Activated CD4-positive, alpha-beta T cell treated with anti-CD3 and anti-CD28 coated beads, Interleukin-2, amount 50 U/mL, for 48 hours (primary cell): ENCODE data around the gene CYP27B1.

Experiments used
- DNase-seq, 2 experiments: peaks; one replicate each; pipeline ENCODE4 v3.0.0-alpha.2; 2020

The CYP27B1 gene

DNA sequence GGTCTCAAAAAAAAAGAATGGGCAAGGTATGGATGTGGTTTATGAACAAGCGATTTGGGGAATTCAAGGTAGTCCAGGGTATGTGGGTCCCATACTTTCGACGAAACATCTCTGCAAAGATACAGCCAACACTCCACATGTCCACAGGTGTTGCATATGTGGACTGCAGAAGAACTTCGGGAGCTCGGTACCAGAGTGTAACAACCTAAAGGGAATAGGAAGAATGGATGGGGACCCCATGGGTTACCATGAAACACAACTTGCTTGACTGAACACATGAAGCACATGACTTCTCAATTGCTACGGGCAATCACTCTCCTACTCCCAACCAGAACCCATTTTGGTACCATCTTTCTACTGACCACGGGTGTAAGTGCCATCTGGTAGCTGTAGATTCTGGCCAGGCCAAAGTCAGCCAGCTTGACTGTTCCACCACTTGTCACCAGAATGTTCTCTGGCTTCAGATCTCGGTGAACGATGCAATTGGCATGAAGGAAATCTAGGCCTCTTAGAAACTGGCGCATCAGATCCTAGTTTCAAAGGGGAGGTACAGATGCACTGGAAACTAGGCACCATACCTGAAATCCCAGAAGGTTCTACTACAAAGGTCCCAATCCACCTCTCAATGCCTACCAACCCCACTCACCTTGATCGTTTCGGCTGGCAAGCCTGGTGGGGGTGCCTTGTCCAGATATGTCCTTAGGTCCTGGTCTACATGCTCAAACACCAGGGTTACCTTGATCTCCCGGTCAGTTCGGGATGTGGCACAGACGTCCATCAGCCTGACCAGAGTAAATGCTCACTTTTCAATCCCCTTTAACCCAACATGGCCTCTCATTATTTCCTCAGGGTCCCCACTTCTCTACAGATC lies 16.1 kb downstream of the CYP27B1 start:
- no peak for DNase-seq

DNA sequence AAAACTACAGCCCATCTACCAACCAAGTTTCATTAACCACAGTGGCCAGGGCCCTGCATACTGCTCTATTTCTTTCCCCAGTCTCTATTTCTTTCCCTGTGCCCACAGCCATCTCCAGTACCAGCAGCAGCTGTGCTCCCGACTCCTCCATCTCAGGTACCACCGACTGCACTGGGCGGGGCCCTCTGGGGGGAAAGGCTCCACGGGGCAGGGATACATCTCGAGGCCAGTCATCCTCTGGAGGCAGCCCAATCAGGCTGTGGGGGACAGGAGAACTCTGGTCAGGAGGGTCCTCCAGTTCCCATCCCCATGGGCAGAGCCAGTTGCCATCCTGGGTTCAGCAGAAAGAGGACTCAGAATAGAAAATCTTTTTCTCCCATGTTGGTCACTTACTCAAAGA lies 17.8 kb downstream of the CYP27B1 start:
- DNase-seq, result no peak

DNA sequence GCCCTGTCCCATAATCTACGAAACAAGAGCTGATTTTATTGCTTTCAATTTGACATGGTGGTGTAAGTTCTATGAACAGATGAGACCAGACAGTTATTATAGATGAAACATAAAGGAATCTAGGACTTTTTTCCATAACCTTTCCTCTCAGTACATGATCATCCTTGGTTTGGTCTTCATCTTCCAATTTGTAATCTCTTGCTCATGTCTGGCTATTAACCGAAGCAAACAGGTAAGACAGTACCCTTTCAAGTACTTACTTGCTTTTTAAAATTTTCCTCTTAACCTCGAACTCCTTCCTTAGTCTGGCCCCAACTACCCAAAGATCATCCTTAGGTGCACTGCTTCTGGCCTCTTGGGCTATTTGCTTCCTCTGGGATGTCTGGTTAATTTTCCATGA lies 20.9 kb downstream of the CYP27B1 start:
- DNase-seq, result no peak

DNA sequence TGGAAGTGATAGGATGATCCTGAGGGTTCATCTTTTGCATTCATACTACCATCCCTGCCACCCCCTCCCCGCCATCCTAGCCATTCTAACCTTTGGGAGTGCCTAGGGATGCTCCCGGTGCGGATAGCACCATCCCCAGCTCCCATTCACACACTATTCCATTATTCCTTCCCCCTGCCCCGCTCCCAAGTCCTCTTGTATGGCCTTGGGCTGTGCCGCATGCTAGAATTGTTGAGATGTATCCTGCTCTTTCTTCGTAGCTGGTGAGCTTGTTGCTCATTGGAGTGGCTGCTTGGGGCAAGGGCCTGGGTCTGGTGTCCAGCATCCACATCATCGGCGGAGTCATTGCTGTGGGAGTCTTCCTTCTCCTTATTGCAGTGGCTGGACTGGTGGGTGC lies 21.4 kb downstream of the CYP27B1 start:
- peak in 1 of 2 experiments; percentile 25 for DNase-seq

DNA sequence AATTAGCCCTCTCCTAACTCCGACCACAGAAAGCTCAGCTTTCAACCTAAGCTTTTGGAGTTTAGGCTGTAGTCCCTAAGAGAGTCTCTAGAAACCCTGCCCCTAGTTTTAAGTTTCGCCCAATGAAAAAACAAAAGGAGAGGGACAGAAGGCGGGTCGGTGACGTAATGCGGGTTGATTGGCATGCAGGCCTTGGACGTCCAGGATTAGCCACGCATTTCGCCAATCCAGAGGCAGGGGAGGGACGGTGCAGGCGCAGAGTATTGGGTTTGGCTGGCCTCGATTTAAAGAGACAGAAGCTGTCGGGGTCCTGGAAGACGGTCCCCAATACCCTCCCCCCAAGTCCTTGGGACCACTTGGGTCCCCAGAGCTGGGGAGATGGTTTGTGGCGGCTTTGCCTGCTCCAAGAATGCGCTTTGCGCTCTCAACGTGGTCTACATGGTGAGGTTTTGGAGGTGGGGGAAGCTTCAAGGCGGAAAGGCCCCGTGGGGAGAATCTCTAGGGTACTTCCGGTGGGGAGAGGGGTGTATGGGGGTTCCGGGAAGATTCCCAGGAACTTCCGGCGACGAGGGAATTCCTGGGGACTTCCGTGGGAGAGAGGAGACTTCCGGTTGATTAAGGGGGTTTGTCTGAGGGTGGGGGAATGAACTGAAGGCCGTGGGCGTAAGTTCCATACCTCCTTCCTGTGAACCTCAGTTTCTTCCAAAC lies 21.9 kb downstream of the CYP27B1 start, which contains the start of gene TSPAN31:
Gene TSPAN31 (plus strand): TSS at position 263 of the 708 bp plus-strand sequence. CDS start 116 bp downstream, at position 379.
- peak; percentile 95 to 96 for DNase-seq

DNA sequence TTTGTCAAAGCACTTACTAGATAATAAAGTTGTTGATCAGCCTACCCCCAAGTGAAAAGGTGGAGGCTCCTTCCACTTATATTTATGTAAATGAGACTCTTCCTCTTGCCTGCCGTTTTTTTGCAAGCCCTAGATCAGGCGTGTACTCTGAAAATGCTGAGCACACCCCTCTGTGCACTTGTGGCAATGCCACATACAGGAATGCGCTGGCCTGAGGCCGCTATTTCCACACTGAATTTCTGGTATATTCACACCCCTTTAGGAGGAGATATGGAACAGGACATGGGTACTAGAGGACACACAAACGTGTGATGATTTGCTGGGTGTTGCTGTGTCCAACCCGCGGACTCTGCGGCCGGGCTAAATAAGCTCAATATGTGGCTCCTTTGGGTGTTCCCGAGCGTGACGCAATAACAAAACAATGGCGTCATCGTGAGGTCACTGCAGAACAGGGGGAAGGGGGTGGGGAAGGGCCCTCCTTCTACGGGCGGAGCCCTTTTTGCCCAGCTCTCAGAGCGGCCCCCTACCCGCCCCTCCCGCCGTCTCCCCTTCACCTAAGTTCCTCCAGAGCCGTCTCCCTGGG lies 22.6 kb downstream of the CYP27B1 start:
- DNase-seq, result peak; percentile 80 to 82

DNA sequence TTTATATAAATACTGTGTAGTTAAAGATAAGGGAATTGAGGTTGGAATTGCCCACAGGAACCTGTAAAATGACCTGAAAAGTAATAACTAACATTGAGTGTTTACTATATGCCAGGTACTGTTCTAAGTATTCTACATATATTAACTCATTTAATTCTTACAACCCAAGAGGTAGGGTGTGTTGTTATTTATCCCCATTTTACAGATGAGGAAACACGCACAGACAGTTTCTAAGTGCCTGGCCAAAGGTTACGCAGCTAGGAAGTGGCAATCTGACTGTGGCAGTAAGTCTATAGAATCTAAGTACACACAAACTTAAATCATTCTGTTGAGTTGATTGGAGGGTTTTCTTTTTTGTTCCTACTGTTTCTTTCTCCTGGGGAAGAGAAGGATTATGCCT lies 23.1 kb downstream of the CYP27B1 start:
- no peak for DNase-seq

DNA sequence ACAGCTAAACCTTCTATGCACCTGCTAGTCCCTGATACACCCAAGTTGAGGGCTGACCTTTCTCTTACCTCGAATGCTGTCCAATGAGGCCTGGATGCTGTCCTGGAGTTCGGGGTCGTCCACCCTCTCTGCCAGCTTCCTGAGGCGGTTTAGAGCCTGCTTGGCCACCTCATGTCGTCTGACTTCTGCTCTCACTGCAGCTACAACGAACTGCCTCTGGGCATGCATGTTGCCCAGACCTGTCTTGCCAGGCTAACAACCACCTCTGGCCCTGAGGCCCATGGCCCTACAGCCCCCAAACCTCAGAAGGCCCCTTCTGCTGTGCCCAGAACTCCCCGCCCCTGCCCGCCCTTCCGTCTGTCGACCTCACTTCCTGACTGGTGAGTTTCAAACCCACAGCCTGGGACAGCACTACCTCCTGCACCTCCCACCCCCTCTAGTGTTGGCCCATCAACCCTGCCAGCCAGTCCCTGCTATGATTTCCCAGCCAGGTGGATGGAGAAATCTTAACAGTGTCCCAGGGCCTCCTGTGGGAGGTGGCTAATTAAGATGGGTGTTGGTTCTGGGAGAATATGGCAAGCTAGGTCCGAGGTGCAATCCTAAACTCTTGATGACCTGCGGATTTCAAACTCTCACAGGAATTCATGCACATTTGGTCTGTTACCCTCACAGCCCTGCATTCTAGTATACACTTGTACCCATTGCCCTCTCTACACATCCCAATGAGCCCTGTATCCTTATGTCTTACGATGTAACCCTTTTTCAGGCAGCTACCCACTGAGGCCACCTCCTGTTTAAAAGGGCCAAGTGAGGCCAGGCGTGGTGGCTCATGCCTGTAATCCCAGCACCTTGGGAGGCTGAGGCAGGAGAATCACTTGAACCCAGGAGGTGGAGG lies 24.8 kb downstream of the CYP27B1 start:
- DNase-seq, result peak; percentile 81 to 83

DNA sequence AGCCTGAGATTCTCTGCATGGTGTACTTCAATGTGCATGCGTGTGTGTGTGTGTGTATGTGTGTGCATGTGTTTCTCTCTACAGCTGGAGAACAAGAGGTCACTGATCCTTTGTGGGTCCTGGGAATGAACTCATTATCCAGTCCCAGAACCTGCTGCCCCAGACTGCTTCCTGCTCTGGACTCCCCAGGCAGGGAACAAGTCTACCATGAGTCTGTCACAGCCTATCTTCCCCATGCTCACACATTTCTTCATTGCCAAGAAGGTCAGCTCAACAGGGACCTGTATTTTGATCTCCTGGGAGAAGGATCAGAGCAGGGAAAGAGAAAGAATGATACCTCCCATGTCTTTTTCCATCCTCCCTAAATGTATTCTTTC lies 25.5 kb downstream of the CYP27B1 start:
- no peak for DNase-seq

DNA sequence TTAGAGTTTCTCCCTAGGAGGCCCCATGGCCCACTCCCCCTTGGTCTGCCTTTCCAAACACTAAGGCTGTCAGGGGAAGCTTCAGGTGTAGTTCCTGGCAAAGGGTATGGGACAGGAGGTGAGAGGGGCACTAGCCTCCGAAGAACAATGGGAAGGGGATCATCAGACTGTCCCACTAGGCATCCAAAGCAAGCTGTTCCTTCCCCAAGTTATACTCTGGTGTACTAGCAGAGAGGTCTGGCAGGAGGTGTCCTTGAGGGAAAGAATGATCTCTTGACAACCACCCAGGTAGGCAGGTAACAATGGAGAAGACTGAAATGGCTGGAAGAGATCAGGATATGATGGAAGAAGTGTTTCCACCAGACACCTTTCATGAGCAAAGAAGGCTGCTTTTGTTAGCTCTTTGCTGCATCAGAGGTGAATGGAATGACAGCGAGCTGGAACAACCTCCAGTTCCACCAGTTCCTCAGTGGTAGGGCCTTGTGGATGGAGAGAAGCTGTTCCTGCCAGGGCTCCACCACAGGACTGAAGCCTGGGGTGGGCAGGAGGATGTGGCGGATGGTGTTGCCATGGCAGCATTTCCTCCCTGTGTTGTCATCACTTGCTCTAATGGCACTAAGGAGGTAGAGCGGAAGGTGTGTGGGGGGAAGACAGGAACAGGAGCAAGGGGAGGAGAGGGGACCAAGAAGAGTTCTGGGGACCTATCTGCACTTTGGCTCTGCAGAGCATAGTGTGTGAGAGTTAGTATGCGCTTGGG lies 26.0 kb downstream of the CYP27B1 start:
- DNase-seq, result peak; percentile 71 to 80

DNA sequence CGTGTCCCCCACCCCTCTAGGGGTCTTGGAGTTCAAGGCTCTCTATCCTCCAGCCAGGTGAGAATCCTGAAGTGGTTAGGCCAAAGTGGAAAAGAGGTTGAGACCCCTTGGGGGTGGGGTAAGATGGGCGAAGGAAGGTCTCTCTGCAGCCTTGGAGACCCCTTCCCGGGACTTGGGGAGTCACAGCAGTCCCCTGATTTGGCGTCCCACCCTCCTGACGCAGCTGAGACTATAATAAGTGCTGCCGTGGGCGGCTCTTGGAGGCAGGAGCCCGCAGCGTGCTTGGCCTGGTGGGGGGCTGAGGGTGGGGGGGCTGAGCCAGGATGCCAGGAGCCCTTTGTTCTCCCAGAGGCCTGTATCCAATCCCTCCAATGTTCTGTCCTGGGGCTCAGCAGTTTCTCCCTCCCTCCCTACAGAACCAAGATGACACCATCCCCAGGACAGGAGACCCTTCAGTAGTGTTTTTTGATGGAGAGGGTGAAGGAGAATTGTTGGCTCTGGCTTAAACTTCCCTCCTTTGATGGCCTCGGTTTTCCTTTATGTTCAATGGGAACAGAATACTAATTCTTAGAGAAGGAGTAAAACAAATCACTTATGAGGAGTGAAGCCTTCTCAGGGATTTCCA lies 26.9 kb downstream of the CYP27B1 start:
- no peak for DNase-seq

DNA sequence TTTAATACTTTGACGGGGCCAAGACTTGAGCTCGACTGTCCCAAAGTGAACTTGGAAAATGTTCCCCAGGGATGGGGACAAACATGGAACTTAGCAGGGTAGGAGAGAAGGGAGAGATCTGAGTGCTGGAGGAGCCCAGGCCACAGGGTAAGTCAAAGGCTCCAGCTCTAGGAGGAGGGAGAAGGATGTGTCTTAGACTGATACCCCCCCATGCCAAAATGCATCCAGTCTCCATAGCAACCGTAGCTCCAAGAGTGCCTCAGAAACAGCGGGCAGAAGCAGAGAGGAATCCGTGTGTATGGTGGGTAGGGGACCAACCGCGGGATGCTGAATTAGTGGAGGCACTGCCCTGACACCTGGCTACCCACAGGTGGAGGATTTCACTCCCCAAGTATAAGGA lies 27.5 kb downstream of the CYP27B1 start:
- DNase-seq, result no peak

DNA sequence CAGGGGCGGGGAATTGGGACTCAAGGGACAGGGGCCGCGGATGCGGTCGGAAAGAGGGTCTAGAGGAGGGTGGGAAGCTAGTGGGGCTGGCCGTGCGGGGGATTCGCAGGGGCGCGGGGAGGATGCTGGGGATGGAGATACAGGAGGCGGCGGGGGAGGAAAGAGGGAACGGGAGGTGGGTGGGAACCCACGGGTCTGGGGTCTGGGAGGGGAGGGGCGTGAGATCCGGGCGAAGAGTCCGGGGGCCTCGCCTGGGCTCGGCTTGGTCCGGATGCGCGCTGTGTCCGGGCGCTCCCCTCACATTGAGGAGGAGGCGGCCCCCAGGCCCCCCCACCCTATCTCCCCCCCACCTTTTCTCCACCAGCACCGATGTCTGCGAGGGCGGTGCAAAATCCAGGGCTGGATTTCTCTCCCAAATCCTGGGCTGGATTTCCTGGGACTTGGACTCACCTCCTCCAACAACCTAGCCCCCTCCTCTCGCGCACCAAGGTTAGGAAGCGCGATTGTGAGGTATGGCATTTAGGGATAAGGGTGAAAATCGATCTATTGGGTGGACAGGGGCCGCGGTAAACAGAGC lies 28.1 kb downstream of the CYP27B1 start, which contains the start of gene AGAP2:
Gene AGAP2 (minus strand): TSS at position 82 of the 577 bp plus-strand sequence. CDS start 496 bp downstream, outside the sequence.
- DNase-seq, result no peak

DNA sequence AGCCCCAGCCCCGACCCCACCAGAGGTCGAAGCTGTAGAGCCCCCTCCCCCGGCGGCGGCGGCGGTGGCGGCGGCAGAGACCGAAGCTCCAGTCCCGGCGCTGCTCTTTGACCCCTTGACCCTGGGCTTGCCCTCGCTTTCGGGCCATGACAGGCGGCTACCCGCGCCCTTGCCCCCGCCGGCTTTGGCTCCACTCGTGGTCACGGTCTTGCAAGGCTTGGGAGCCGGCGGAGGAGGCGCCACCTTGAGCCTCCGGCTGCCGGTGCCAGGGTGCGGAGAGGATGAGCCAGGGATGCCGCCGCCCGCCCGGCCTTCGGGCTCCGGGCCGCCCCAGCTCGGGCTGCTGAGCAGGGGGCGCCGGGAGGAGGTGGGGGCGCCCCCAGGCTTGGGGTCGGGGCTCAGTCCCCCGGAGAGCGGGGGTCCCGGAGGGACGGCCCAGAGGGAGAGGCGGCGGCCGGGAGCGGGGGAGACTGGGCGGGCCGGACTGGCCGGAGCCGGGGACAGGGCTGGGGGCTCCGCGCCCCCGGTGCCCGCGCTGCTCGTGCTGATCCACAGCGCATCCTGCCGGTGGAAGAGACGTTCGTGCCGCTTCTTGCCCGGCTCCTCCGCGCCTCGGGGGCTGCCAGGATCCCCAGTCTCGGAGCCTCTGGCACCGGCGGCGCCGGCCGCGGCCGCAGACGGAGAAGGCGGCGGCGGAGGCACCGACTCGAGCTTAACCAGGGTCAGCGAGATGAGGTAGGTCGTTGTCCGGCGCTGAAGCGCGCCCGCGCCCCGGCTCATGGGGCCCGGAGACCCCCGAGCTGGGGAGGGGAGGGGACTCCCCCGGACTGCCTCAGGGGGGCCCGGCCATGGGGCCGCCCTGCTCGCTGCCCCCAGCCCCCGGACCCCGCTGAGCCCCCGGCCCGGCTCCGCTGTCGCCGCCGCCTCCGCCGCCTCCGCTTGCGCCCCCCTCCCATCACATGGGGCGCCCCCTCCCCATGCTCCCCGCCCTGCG lies 29.1 kb downstream of the CYP27B1 start:
- DNase-seq, result no peak

DNA sequence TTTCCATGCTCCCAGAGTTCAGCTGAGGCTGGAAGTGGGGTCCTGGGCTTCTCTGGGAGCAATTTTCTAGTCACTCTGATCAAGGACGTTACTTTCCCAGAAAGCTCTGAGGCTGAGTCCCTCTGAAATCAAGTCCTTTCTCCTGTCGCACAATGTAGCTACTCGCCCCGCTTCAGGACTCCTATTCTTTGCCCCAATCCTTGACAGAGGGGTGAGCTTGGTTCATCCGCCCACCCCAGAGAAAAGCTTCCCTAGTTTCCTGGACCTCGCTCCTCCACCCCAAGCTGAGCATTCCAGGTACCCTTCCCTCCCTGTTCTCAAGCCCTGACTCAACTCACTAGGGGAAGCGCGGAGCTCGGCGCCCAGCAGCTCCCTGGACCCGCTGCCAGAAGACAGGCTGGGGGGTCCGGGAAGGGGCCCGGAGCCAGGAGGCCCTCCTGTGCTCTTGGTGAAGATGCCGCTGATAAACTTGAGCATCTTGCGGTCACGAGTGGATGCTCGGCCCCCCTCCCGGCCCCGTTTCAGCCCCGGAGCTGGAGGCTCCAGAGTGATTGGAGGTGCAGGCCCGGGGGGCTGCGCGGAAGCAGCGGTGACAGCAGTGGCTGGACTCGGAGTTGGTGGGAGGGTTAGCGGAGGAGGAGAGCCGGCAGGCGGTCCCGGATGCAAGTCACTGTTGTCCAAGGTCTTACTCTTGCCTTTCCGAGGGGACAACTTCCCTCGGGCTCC lies 30.0 kb downstream of the CYP27B1 start:
- DNase-seq, result no peak

DNA sequence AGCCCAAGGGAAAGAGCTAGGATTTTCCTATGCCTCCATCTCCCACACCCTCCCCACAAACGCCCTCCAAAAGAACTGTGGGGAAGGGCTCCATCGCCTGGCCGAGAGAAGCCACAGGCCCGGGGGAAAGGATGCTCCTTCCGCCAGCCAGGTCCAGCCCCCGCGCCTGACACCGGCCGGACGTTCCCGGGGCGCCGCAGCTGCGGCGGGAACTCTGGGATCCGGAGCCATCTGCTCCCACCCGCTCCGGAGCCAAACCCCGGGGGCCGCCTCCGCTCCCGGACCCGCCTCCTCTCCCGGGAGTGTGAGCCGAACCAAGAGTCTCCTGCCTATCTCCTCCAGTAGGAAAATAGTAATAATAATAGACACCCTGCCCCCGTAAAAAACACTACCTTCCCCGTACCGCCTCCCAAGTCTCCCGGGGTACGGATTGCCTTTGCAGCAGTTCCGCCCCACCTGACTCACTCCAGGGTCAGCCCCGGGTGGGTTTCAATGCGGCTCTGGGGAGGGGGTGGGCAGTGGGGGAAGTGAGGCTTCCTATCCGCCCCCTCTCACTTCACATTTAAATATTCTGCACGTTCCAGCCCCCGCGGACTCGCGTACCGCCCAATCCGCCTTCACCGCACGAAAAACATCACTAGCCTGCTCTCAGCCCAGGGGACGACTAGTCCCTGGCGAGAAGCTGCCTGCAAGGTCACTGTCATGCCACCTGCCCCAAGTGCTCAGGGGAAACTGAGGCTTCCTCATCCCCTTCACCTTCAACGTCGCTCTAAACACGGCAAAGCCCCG lies 30.7 kb downstream of the CYP27B1 start:
- no peak for DNase-seq

DNA sequence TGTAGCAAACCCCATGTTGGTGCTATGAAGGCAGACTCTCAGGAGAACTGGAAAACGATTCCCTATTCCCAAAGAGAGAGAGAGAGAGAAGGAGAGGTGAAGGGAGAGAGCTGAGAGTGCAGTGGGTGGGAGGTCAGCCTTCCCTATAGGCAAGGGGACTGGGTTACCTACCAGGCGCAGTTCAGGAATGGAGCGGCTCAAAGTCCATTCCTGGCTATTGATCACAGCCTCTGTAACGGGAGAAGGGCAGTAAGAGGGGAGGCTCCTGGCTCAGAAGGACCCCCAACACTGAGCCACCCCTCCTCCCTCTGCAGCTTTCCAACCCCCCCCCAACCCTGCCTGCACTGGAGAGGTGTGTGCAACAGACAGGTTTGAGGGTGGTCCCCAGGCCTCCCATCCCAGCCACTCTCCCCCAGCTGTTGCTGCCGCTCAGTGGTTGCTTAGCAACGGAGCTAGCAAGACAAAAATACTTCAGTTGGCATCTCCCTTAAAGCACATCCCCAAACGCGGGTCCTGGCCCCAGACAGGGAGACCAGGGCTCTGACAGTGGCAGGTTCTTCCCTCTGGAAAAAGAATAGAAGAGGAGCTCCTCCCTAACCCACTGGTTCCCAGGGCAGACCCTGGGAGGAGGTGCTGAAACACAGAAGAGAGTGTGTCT lies 31.6 kb downstream of the CYP27B1 start:
- no peak for DNase-seq
